ENCODE measurements around the gene GSX2. TPM values are rescaled to one million over a fixed set of nuclear protein-coding genes. Genes with fewer than 3 reads are reported as not detected.

The GSX2 gene
- total RNA-seq, 4 donors from 2014 or later: 0.81 to 2.8 (median 1.7) TPM

DNA sequence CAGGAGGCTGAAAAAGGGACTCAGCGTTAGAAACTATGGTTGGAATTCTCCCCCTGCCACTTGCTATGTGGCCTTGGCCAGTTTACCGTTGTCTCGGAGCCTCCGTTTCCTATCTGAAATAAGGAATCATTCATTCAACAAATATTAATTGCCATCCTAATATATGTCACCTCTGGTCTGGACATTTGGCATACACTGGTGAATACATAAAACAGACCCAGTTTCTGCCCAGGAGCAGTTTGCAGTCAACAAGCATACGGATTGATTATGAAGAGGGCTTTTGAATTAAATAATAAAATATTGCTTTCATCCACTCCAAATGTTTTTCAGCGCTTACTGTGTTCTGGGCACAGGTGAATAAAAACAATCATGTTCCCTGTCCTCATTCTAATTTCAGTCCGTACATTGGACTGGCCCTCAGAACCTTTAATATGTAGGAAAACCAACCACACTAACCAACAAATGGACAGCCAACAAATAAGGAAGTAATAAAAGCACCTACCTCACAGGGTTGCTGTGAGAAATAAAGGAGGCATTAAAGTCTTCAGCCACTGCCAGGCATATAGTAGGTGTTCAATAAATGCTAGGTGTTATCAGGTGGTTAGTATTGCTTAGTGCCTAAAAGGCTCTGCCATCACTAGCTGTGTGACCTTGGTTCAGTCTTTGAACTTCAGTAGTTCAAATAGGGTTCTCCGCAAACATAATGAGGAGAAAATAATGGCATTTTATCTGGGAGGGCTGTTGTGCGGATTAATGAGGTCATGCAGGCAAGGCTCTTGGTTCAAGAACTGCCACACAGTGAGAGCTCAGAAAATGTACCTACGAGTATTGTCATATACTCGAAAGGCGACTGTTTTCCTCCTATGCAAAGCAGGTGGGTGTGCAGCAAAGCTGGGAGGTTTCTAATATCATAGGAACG, 7.3 kb upstream of the GSX2 start:
- WGBS, 2 donors: 33 to 35% methylated on average over 13 of the region's 13 CpGs

DNA sequence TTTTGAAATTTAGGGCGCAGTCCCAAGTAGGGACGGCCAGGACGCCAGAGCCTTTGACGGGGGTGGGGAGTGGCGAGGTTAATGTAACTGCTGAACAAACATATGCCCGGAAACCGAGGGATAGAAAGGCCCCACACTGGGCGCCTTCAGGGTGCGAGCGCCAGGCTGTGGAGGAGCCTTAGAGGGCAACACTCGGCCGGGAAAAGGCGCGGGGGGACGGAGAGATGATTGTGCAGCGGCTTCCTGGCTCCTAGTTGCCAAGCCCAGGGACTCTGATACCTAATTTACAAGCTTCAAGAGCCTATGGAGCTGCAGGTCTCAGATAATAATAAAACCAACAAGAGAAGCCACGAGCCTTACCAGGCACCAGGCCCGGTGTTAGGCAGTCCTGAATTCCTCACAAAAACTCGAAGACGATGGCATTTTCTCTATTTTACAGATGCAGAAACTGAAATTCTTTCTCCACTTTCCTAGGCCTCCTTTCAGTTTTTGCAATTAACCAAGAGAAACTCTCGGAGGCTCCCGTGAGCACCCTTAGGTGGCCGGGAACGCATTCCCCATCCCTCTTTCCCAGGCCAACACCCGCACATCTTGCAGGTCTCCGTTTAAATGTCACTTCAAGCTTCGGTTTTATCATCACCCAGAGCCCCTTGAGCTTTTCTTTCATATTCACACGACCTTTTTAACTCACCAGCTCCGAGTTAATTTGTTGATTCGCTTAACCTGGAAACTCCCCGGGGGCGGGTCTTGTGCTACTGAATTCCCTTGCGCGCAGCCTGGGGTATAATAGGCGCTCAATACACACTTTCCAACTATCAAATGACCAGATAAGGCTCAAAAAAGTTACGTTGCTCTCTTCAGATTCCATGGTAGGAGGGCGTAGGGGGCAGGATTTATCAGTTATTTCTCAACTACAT, 6.4 kb upstream of the GSX2 start:
- DNase-seq (ENCODE audit: low spot score in 2 of 2): no peak
- TF ChIP-seq POLR2A (IDR thresholded peaks at IDR 0.05): no peak
- TF ChIP-seq, protein P1, sequence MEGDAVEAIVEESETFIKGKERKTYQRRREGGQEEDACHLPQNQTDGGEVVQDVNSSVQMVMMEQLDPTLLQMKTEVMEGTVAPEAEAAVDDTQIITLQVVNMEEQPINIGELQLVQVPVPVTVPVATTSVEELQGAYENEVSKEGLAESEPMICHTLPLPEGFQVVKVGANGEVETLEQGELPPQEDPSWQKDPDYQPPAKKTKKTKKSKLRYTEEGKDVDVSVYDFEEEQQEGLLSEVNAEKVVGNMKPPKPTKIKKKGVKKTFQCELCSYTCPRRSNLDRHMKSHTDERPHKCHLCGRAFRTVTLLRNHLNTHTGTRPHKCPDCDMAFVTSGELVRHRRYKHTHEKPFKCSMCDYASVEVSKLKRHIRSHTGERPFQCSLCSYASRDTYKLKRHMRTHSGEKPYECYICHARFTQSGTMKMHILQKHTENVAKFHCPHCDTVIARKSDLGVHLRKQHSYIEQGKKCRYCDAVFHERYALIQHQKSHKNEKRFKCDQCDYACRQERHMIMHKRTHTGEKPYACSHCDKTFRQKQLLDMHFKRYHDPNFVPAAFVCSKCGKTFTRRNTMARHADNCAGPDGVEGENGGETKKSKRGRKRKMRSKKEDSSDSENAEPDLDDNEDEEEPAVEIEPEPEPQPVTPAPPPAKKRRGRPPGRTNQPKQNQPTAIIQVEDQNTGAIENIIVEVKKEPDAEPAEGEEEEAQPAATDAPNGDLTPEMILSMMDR (IDR thresholded peaks at IDR 0.05): no peak
- 35 to 43% methylated on average over 37 of the region's 37 CpGs for WGBS, 2 donors
- intact Hi-C loops (cut with DNase I; ENCODE audit: low total_unique reads): no loop called here
- H3K4me3 ChIP-seq (ENCODE audit: low read depth, poor library complexity, severe bottlenecking): no peak overlapping the region

More for the DNA sequence above, 7.3 kb upstream of the GSX2 start:
- no peak for DNase-seq (ENCODE audit: low spot score in 2 of 2)
- intact Hi-C loops (cut with DNase I; ENCODE audit: low total_unique reads): no loop called here
- peak overlapping the region; percentile 1 for H3K4me3 ChIP-seq (ENCODE audit: low read depth, poor library complexity, severe bottlenecking)
- no peak for TF ChIP-seq POLR2A (IDR thresholded peaks at IDR 0.05)
- TF ChIP-seq, protein P1 (IDR thresholded peaks at IDR 0.05): no peak

DNA sequence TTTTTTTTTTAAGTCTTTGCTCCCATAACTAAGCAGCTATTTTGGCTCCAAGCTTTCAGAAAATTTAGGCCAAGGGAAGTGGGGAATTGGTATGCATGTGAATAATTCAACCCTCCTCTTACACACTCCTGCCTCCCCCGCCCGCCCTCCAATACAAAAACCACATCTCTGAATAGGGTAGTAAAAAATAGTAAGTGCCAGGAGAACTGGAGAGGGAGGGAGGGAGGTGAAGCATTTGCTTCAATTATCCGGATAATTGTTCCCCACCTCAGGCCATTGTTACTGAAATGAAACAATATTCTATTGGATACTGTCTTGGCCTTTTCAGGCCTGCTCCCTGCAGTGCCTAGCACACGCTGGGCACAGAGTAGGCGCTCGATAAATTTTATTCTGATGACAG, 5.5 kb upstream of the GSX2 start:
- H3K4me3 ChIP-seq (ENCODE audit: low read depth, poor library complexity, severe bottlenecking): no peak overlapping the region
- WGBS, 2 donors: 70 to 73% methylated on average over 6 of the region's 6 CpGs
- DNase-seq (ENCODE audit: low spot score in 2 of 2): no peak
- TF ChIP-seq, protein P1 (IDR thresholded peaks at IDR 0.05): no peak
- no peak for TF ChIP-seq POLR2A (IDR thresholded peaks at IDR 0.05)
- intact Hi-C loops (cut with DNase I; ENCODE audit: low total_unique reads): no loop called here

DNA sequence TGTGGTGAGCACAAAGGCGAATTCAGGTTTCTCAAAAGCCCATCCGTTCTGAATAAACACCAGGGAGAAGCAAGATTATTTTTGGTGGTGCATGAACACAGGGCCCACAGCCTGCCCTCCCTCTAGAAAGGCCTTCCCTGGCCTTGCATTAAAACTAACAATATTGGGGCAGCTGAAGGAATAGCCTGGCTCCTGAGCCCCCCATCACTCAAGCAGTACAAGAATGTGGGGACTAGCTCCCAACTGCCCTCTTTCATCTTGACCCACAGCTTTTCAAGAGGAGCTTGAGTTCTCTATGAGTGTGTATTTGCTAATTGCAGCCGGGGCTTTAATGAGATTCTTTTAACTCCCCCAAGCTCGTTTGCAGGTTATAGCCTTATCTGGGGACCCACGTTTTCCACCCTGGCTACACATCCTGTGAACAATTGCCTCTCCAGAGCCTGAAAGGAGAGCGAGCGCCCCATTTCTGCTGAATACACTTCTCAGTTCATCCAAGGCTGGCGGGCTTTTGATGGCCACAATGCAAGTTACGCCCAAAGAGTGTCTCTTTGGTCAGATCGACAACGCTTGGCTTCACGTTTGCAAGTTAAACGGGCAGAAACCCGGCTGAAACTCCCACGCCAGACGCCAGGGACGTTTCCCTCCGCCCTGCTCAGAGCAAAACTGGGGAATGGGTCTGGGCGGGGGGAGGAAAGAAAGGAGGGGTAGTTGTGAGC, 4.7 kb upstream of the GSX2 start:
- no peak for DNase-seq (ENCODE audit: low spot score in 2 of 2)
- TF ChIP-seq, protein P1 (IDR thresholded peaks at IDR 0.05): no peak
- TF ChIP-seq POLR2A (IDR thresholded peaks at IDR 0.05): no peak
- intact Hi-C loops (cut with DNase I; ENCODE audit: low total_unique reads): no loop called here
- WGBS, 2 donors: 34 to 44% methylated on average over 19 of the region's 19 CpGs
- no peak overlapping the region for H3K4me3 ChIP-seq (ENCODE audit: low read depth, poor library complexity, severe bottlenecking)

DNA sequence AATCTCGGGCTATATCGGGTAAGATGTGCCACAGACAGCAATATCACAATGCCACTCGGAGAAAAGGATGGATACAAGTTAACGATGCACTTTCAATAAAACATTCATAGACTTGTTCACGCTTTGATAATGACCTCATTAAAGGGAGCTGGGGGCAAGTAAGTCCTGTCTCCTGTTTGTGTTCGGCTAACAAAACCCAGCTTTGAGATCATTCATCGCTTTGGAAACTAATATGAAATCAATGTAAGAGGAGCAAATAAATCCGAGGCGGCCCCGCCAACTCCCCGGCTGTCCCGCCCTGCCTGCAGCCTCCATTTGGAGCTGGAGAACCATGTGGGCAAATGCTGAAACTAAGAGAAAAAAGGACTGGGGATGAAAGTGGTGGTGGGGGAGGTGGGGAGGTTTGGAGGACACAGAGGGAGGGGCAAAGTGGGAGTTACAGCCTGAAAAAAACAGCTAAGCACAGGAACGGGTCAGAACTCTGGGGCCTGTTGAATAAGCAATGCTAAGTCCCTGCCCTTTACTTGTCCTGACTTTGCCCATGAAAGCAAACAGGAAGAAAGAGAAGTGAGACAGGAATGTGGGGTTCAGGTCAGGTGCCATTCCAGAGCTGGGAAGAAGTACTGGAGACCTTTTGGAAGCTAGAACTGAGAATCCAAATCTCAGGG, 3.5 kb upstream of the GSX2 start:
- 47 to 52% methylated on average over 13 of the region's 13 CpGs for WGBS, 2 donors
- no peak for DNase-seq (ENCODE audit: low spot score in 2 of 2)
- intact Hi-C loops (cut with DNase I; ENCODE audit: low total_unique reads): no loop called here
- H3K4me3 ChIP-seq (ENCODE audit: low read depth, poor library complexity, severe bottlenecking): no peak overlapping the region
- TF ChIP-seq, protein P1 (IDR thresholded peaks at IDR 0.05): no peak
- TF ChIP-seq POLR2A (IDR thresholded peaks at IDR 0.05): no peak
